HG03066 (cell line): Measurements from ENCODE around the gene MRPS34.

Experiments used
- ATAC-seq: cut with Tn5 transposase; IDR thresholded peaks from one replicate; pipeline ENCODE4 v1.9.1; 2021; ENCODE audit warnings: low read depth; ENCODE audit not compliant: unreplicated experiment

MRPS34 gene

DNA sequence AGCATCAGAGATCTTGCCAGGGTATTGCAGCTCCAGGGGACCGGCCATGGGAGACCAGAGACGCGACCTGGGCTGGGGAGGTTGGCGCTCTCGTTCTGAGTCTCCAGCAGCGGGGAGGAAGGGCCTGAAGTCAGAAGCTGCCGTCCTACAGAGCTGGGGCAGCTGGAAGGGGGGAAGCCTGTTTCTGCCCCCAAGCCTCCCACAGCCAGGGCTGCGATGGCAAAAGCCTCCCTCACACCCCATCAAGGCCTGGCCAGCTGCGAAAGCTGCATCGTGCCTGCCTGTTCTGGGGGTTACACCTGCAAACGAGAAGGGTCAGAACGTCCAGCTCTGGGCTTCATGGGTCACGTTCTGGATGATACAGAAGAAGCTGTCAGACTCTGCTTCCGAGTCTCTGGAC, 40.9 kb downstream of the MRPS34 start:
- ATAC-seq, result no peak

DNA sequence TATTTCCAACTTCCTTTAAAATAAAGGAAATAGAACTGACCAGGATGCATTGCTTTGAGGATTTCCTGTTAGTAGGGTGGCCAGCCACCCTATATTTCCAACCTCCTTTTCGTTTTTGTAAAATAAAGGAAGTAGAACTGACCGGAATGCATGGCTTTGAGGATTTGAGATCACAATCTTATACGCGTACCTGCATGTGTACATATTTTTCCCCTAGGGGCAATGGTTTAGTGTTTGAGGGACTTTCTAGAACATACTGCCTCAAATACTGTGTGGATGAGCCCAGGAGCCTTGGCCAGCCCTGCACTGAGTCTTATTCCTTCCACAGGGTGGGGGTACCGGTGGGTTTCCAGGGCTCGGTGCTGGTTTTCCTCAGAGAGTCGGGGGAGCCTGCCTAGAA, 41.3 kb downstream of the MRPS34 start:
- no peak for ATAC-seq

DNA sequence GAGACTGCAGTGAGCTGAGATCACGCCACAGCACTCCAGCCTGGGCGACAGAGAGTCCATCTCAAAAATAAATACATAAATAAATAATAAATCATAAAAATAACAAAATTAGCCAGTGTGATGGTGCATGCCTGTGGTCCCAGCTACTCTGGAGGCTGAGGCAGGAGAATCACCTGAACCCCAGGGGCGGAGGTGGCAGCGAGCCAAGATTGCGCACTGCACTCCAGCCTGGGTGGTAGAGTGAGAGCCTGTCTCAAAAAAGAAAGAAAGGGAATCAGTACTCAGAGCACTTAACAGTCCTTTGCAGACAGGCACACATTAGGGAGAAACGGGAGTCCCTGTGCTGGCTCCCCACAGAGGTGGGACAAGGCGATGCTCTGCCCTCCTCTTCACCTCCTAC, 41.9 kb downstream of the MRPS34 start:
- no peak for ATAC-seq

DNA sequence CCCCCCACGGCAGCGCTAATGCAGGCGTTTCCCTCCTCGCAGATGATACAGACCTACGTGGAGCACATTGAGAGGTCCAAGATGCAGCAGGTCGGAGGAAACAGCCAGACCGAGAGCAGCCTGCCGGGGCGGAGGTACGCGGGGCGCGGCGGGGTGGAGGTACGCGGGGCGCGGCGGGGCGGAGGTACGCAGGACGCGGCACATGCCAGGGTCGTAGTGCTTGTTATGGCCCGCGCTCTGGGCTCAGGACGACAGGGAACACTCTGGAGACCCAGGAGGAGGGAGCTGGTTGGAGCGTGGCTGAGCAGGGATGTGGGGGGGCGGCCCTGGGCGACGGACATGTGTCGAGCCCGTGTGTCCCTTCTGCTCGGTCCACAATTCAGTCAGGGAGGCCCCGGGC, 43.5 kb downstream of the MRPS34 start:
- ATAC-seq, result no peak

DNA sequence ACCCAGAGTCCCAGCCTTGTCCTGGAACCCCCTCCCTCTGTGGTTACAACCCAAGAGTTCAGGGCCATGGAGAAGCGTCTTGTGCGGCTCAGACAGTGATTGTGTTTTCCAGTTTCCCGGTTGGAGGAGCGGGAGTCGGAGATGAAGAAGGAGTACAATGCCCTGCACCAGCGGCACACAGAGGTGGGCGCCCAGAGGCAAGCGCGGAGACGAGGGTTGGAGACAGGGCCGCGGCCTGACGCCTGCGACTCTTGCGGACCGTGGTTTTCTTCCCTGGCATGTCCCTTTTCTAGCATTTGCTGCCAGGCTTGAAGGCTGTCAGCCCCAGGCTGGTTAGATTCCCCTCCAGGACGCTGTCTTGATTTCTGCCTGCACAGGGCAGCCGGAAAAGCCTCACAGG, 43.9 kb downstream of the MRPS34 start:
- no peak for ATAC-seq

DNA sequence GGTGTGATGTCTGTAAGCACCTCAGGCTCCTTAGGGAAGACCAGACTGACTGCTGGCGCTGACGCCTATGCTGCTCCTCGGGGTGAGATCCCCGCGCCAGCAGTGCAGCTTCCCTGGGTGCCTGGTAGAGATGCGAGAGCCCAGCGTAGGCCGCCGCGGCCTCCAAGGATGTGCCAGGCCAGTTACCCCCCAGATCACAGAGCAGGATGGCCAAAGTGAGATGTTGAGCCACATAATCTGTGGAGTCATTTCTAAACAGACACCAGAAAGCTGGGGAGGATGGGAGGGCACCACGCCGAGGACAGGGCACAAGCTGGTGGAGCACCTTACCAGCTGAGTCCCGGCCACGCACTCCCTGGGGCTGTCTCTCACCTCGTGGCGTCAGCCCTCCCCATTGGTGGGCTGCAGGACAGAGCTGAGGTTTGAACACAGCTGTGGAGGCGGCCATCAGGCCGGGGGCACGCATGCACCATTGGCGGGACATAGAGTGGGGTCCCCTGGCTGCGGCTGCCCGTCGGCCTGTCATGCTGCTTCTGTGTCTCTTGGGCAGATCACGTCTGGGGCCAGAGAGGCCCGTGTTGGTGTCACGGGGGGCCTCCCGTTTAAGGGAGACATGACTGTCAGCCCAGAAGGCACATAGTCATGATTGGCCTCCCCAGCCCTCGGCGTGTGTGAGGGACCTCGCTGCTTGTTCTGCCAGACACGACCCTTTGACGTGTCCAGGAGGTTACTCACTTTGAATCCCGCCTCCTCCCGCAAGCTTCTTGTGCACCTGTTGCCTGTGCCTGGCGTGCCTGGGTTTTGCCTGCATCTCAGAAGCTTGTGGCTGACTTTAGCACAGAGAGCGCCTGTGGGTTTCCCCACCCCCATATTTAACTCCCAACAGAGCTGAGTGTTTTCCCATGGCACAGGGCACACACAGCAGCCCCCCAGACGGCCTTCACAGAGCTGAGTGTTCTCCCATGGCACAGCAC, 45.0 kb downstream of the MRPS34 start:
- no peak for ATAC-seq

DNA sequence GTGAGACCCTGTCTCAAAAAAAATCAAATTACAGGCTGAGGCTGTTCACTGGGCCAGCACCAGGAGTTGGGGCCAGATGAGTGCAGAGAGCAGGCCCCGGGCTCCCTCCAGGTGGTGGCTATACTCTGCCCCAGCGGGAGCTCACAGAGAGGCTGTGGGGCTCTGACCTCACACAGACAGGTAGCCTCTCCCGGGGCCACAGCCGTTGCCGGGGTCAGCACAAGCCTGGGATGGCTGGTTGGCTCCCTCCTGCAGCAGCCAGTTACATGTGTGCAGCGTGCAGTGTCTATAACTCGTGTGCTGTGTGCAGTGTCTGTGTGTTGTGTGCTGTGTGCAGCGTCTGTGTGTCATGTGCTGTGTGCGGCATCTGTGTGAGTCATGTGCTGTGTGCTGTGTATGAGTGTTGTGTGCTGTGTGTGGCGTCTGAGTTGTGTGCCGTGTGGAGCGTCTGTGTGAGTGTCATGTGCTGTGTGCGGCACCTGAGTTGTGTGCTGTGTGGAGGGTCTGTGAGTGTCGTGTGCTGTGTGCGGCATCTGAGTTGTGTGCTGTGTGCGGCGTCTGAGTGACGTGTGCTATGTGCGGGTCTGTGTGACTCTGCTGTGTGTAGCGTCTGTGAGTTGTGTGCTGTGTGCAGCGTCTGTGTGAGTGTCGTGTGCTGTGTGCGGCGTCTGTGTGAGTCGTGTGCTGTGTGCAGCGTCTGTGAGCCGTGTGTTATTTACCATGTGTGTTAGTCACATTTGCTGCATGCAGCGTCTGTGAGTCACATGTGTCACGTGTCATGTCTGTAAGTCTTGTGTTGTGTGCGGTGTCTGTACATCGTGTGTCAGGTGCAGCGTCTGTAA, 46.1 kb downstream of the MRPS34 start:
- no peak for ATAC-seq

DNA sequence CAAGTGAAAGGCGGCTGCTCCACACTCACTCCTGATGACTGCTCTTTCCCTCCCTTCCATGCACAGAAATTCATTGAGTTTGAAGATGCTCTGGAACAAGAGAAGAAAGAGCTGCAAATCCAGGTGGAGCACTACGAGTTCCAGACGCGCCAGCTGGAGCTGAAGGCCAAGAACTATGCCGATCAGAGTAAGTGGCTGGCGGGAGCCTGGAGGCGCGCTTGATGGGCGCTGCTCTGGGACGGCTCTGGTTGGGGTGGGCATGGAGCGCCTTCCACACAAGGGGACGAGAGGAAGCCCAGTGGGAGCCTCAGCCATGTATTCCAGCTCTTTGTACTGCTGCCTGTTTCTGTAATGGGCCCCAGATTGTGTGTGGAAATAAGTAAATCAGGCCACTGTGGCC, 48.4 kb downstream of the MRPS34 start:
- ATAC-seq, result no peak

DNA sequence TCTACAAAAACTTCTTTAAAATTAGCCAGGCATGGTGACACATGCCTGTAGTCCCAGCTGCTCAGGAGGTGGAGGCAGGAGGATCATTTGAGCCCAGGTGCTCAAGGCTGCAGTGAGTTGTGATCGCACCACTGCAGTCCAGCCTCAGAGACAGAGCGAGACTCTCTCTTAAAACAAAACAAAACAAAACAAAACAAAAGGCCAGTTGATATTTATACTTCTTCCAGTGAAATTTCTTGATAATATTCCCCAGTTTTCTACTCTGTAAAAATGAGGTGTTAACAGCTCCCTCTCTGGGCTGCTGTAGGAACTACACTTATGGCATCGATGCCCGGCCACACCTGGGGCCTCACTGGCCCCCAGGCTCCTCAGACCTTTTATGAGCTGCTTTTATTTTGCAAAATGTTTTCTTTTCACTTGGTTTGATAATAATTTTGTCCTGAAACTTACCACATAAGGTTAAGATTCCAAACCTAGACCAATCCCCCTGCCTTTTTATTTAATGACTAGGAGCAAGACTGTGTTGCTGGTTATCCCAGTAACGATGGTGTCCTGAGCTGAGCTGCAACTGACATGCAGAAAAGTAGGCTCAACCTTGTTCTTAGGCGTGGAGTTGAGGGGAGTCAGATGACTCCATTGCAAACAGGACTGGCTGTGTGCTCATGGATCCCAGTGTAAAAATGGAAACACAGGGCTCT, 49.3 kb downstream of the MRPS34 start:
- no peak for ATAC-seq
